ENCODE results near the gene EFCAB6. TPM values are rescaled to one million over a fixed set of nuclear protein-coding genes. Genes with fewer than 3 reads are reported as not detected.

The EFCAB6 gene
- total RNA-seq, 1 donor from 2014 or later: 1.1 TPM

DNA sequence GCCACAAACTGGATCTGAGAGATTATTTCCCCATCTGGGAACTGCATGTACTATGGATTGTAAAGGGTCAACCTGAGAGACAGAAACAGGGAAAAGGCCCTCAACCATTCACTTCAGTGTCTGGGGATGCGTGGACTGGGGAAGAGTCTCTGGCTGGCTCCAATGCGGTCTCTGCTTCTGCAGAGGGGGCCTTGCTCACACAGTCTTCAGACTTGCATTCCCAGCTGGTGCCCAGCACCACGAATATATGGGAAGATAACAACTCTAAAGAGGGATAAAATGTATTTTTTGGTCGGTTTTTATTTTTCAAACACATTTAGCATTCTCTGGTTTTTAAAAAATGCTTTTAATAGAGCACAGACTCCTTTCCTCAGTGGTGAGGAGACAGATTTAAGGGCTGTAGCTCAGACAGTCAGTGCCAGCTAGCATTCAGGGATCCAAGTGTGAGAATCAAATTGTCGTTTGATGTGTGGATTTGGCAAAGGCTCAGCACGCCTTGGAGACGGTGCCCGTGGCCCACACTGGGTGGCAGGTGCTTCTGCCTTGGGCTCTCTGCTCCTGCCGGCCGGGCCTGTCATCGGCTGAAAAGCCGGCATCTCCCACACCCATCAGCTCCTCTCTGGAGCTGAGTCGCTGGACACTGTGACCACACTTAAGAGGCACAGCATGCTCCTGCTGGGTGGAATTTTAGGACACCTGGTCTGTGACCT lies 8.0 kb upstream of the EFCAB6 start:
- H3K9me3 Mint-ChIP-seq (ENCODE audit: low read depth): no peaks in the 10 kb centered on the region
- TF ChIP-seq, protein P1, sequence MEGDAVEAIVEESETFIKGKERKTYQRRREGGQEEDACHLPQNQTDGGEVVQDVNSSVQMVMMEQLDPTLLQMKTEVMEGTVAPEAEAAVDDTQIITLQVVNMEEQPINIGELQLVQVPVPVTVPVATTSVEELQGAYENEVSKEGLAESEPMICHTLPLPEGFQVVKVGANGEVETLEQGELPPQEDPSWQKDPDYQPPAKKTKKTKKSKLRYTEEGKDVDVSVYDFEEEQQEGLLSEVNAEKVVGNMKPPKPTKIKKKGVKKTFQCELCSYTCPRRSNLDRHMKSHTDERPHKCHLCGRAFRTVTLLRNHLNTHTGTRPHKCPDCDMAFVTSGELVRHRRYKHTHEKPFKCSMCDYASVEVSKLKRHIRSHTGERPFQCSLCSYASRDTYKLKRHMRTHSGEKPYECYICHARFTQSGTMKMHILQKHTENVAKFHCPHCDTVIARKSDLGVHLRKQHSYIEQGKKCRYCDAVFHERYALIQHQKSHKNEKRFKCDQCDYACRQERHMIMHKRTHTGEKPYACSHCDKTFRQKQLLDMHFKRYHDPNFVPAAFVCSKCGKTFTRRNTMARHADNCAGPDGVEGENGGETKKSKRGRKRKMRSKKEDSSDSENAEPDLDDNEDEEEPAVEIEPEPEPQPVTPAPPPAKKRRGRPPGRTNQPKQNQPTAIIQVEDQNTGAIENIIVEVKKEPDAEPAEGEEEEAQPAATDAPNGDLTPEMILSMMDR (IDR thresholded peaks at IDR 0.05): no peak
- no peak overlapping the region for H3K4me3 Mint-ChIP-seq (ENCODE audit: unreplicated experiment)
- DNase-seq (ENCODE audit: low spot score): no peak
- no peak overlapping the region for H3K27ac Mint-ChIP-seq (ENCODE audit: unreplicated experiment)
- peaks cover 11% of the 10 kb centered on the region for H3K4me1 Mint-ChIP-seq (ENCODE audit: low read depth)
- no peaks in the 10 kb centered on the region for H3K36me3 Mint-ChIP-seq (ENCODE audit: low read depth)
- no peaks in the 10 kb centered on the region for H3K27me3 Mint-ChIP-seq (ENCODE audit: low read depth)

DNA sequence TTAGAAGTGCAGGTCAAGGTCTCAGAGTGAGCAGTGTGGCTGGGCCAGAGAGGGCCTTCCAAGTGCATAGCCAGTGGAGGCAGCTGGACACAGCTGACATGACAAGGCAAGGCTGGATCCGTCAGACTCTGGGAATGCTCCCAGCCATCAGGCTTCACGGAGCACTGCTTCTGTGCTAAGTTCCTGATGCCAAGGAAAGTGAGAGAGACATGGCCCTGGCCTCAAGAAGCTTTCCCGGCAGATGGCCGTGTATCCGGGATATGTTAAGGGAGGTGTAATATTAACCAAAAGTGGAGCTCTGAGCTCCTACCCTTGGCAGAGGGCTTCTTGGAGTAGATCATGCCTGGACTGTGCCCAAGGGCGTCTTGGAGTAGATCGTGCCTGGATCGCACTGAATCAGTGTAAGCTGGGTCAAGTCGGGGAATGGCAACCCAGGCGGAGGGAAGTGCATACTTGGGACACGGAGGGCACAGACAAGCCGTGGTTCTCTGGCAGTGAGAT lies 7.4 kb upstream of the EFCAB6 start:
- Mint-ChIP-seq H3K4me1 (ENCODE audit: low read depth) (peaks cover 11% of the 10 kb centered on the region), H3K27ac (ENCODE audit: unreplicated experiment) (no peak overlapping the region), H3K9me3 (ENCODE audit: low read depth) (no peaks in the 10 kb centered on the region), H3K27me3 (ENCODE audit: low read depth) (no peaks in the 10 kb centered on the region), H3K36me3 (ENCODE audit: low read depth) (no peaks in the 10 kb centered on the region), H3K4me3 (ENCODE audit: unreplicated experiment) (no peak overlapping the region)
- TF ChIP-seq, protein P1 (IDR thresholded peaks at IDR 0.05): no peak
- no peak for DNase-seq (ENCODE audit: low spot score)

DNA sequence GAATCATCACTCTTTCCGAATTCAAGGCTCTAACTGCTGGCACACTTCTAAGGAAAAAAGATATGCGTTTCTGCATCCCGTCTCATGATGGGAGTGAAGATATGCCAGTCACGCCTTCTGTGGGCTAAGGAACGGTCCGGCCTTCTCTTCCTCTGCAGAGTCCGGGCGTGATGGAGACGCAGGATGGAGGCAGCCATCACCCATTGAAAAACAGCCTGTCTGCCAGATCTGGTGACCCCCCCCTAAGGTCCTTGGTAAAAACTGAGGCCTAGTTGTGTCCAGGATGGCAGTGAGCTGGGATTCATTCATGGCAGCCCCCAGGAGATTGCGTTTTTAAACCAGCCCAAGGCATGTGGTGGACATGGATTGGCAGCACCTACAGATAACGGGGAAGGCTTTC lies 6.9 kb upstream of the EFCAB6 start:
- Mint-ChIP-seq H3K4me1 (ENCODE audit: low read depth) (peaks cover 11% of the 10 kb centered on the region), H3K27me3 (ENCODE audit: low read depth) (no peaks in the 10 kb centered on the region), H3K9me3 (ENCODE audit: low read depth) (no peaks in the 10 kb centered on the region), H3K36me3 (ENCODE audit: low read depth) (no peaks in the 10 kb centered on the region), H3K4me3 (ENCODE audit: unreplicated experiment) (no peak overlapping the region), H3K27ac (ENCODE audit: unreplicated experiment) (no peak overlapping the region)
- DNase-seq (ENCODE audit: low spot score): no peak
- TF ChIP-seq, protein P1 (IDR thresholded peaks at IDR 0.05): no peak

DNA sequence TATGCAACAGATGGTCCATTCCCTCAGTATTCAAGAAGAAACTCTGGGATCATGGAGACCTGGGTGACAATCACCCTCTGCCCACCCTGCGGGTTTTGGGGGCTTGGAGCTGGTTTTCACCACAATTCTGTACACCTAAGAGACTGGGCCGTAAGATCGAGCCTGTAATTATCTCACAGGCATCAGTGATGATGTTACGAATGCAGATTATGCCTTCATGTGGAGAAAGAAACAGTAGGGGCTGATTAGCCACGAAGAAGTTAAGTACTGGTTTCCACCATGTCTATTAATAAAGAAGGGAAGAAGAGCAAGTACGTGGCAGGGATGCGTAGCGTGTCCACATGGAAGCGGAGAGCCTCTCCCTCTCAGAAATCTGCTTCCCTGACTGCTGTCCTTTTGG lies 5.3 kb upstream of the EFCAB6 start:
- no peak for DNase-seq (ENCODE audit: low spot score)
- Mint-ChIP-seq H3K36me3 (ENCODE audit: low read depth) (no peaks in the 10 kb centered on the region), H3K27me3 (ENCODE audit: low read depth) (no peaks in the 10 kb centered on the region), H3K4me3 (ENCODE audit: unreplicated experiment) (no peak overlapping the region), H3K27ac (ENCODE audit: unreplicated experiment) (no peak overlapping the region), H3K9me3 (ENCODE audit: low read depth) (no peaks in the 10 kb centered on the region), H3K4me1 (ENCODE audit: low read depth) (peaks cover 13% of the 10 kb centered on the region)
- TF ChIP-seq, protein P1 (IDR thresholded peaks at IDR 0.05): no peak

DNA sequence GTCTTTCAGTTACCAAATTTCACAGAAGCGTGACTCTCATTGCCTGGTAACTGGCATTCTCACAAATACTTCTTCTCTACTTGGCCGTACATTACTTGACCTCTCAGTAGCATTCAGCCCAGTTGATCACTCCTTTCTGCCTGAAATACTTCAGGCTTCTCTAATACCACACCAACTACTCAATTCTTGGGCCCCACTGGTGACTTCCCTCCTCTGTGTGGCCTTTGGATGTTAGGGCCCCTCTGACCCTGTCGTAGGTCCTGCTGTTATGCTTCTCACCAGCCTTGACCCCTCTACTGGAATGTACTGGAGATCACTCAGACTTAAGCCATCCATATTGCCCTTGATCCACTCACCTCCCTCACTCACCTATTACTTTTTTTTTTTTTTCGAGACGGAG lies 2.2 kb upstream of the EFCAB6 start:
- H3K4me3 Mint-ChIP-seq (ENCODE audit: unreplicated experiment): no peak overlapping the region
- TF ChIP-seq, protein P1 (IDR thresholded peaks at IDR 0.05): no peak

More for the DNA sequence above, 2.2 kb upstream of the EFCAB6 start:
- Mint-ChIP-seq H3K4me1 (ENCODE audit: low read depth) (peaks cover 17% of the 10 kb centered on the region), H3K9me3 (ENCODE audit: low read depth) (no peaks in the 10 kb centered on the region), H3K36me3 (ENCODE audit: low read depth) (no peaks in the 10 kb centered on the region), H3K27me3 (ENCODE audit: low read depth) (no peaks in the 10 kb centered on the region), H3K27ac (ENCODE audit: unreplicated experiment) (no peak overlapping the region)
- DNase-seq (ENCODE audit: low spot score): no peak

Data from chondrocyte (in vitro differentiated cells).